ENCODE results near the gene FBXO47.

Gene FBXO47, protein sequence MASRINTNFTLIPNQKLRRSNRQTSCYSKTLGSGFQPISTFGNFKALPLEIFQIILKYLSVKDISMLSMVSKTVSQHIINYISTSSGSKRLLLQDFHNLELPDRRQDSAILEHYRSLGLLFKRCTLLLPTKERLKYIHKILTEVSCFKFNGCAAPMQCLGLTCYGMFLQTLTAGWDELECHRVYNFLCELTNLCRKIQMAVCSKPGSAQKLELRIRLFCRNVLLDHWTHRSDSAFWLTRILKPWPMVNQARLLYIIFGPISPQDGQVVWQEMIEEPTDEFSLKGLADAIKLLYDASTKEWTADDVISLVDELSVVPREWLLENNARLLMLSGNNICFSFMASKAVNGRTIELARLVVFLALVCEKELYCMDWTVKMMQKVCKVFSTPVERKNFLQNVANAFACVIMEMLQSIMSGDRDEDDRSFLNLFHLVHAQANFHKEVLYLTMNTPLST

DNA sequence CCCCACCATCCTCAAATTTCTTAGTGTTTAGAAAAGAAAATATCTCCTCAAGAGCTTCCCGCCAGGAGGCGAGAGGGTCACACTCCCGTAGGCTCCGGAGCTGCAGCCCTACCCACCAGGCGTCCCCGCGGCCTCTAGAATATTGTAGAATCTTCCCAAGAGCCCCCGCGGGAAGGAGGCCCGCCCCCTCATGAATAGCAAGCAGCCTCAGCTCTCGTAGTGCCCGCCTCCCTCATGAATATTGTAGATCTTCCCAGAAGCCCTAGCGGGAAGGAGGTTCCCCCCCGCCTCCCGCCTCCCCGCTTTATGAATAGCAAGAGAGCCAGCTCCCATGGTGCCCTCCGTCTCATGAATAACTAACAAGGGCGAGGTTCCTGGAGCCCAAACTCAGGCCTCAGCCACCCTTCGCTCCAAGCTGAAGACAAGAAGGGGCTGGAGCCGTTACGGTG, at the start of gene FBXO47:
FBXO47 (minus strand) TSS at position 114 of the 449 bp plus-strand sequence. CDS start 4,378 bp downstream, outside the sequence.
- peak within 1 kb of the TSS; percentile 39 to 50 for H3K4me3 ChIP-seq (ENCODE audit: low read depth in 1 of 2, low read length in 2 of 2)
- H3K9me3 ChIP-seq (ENCODE audit: control insufficient read depth in 1 of 2, low read length in 2 of 2): no peaks in the 10 kb centered on the region
- H3K4me1 ChIP-seq (ENCODE audit: control insufficient read depth in 1 of 2, insufficient read depth in 2 of 2, low read length in 2 of 2): no peaks in the 10 kb centered on the region
- no peaks in the 10 kb centered on the region for H3K27me3 ChIP-seq (ENCODE audit: low read depth, low read length)
- no peak within 1 kb of the TSS for H3K27ac ChIP-seq (ENCODE audit: low read length)
- no peaks in the 10 kb centered on the region for H3K36me3 ChIP-seq (ENCODE audit: control insufficient read depth in 1 of 2, insufficient read depth in 2 of 2, low read length in 2 of 2)

DNA sequence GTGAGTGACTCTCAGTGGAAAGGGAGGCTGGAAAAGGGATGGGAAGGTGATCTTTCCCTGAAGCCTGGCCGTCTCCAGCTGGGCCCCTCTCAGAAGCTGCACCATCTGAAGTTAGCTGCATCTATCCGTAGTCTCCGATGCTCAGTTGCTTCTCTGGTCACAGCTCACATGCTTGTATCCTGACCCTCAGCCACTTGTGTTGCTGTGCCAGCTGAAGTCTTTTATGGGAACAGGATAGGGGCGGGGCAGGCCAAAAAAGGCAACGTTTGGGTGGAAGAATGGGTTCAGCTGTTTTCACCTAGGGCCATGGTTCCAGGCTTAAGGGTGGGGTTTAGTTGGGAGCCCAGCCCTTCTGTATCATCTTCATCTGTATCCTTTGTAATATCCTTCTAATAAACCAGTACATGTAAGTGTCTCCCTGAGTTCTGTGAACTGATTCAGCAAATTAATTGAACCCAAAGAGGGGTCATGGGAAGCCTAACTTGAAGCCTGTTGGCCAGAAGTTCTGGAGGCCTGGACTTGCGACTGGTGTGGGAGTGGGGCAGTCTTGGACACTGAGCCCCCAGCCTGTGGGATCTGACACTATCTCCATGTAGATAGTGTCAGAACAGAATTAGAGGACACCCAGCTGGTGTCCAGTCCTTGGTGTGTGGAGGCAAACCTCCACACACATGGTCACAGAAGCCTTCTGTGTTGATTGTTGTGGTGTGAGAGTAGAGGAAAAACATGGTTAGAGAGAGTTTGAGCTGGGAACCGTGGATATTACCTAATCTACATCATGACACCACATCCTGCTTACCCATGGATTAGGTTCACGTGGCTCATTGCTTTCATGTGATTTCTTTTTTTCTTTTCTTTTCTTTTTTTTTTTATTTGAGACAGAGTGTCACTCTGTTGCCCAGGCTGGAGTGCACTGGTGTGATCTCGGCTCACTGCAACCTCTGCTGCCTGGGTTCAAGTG, 49.3 kb upstream of the FBXO47 start:
- Histone ChIP-seq H3K36me3 (ENCODE audit: control insufficient read depth in 1 of 2, insufficient read depth in 2 of 2, low read length in 2 of 2) (no peaks in the 10 kb centered on the region), H3K9me3 (ENCODE audit: control insufficient read depth in 1 of 2, low read length in 2 of 2) (no peaks in the 10 kb centered on the region), H3K27ac (ENCODE audit: low read length) (no peak overlapping the region), H3K4me3 (ENCODE audit: low read depth in 1 of 2, low read length in 2 of 2) (no peak overlapping the region), H3K27me3 (ENCODE audit: low read depth, low read length) (no peaks in the 10 kb centered on the region), H3K4me1 (ENCODE audit: control insufficient read depth in 1 of 2, insufficient read depth in 2 of 2, low read length in 2 of 2) (peaks cover 0 to 11% of the 10 kb centered on the region in 2 donors)

DNA sequence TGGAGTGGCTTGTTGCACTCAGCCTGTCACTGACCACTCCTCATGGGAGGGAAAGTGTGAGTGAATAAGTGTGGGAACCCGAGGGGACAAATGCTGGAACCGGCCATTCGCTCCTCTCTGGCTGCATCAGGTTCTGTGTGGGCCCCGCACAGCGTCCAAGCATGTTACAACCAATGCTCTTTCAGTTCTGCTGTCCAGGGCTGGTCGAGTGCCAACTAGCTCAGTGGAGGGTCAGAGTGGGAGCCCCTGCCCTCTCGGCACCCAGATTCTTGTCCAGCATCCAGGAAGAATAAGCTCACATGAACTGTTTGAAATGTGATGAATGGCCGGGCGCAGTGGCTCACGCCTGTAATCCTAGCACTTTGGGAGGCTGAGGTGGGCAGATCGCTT, 48.3 kb upstream of the FBXO47 start:
- H3K4me1 ChIP-seq (ENCODE audit: control insufficient read depth in 1 of 2, insufficient read depth in 2 of 2, low read length in 2 of 2): peaks cover 0 to 11% of the 10 kb centered on the region in 2 donors
- no peak overlapping the region for H3K27ac ChIP-seq (ENCODE audit: low read length)

DNA sequence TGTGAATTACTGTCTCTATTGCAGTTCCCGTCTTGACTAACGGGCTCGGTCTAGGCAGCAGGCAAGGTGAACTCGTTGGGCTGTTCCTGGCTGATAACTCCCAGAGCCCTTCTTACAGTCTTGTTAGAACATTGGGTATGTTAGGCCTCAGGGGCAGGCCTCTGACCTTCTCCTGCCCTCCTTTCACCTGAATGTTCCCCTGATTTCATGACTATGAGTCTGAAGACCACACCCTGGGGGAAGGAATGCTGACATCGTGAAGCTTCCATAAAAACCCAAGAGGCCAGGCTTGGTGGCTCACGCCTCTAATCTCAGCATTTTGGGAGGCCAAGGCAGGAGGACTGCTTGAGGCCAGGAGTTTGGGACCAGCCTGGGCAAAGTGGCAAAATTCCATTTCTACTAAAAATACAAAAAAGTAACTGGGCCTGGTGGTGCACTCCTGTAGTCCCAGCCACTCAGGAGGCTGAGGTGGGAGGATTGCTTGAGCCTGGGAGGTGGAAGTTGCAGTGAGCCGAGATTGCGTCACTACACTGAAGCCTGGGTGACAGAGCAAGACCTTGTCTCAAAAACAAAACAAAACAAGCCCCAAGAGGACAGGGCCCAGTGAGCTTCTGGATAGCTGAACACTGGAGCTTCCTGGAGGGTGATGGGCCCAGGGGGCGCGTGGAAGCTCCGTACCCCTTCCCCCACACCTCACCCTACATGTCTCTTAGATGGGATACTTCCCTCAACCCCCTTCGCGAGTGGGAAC, 47.8 kb upstream of the FBXO47 start:
- H3K4me1 ChIP-seq (ENCODE audit: control insufficient read depth in 1 of 2, insufficient read depth in 2 of 2, low read length in 2 of 2): peaks cover 0 to 11% of the 10 kb centered on the region in 2 donors
- H3K36me3 ChIP-seq (ENCODE audit: control insufficient read depth in 1 of 2, insufficient read depth in 2 of 2, low read length in 2 of 2): no peaks in the 10 kb centered on the region
- no peaks in the 10 kb centered on the region for H3K27me3 ChIP-seq (ENCODE audit: low read depth, low read length)
- no peaks in the 10 kb centered on the region for H3K9me3 ChIP-seq (ENCODE audit: control insufficient read depth in 1 of 2, low read length in 2 of 2)
- no peak overlapping the region for H3K4me3 ChIP-seq (ENCODE audit: low read depth in 1 of 2, low read length in 2 of 2)
- H3K27ac ChIP-seq (ENCODE audit: low read length): no peak overlapping the region

More for the DNA sequence above, 48.3 kb upstream of the FBXO47 start:
- H3K9me3 ChIP-seq (ENCODE audit: control insufficient read depth in 1 of 2, low read length in 2 of 2): no peaks in the 10 kb centered on the region
- no peaks in the 10 kb centered on the region for H3K27me3 ChIP-seq (ENCODE audit: low read depth, low read length)
- no peak overlapping the region for H3K4me3 ChIP-seq (ENCODE audit: low read depth in 1 of 2, low read length in 2 of 2)
- H3K36me3 ChIP-seq (ENCODE audit: control insufficient read depth in 1 of 2, insufficient read depth in 2 of 2, low read length in 2 of 2): no peaks in the 10 kb centered on the region

DNA sequence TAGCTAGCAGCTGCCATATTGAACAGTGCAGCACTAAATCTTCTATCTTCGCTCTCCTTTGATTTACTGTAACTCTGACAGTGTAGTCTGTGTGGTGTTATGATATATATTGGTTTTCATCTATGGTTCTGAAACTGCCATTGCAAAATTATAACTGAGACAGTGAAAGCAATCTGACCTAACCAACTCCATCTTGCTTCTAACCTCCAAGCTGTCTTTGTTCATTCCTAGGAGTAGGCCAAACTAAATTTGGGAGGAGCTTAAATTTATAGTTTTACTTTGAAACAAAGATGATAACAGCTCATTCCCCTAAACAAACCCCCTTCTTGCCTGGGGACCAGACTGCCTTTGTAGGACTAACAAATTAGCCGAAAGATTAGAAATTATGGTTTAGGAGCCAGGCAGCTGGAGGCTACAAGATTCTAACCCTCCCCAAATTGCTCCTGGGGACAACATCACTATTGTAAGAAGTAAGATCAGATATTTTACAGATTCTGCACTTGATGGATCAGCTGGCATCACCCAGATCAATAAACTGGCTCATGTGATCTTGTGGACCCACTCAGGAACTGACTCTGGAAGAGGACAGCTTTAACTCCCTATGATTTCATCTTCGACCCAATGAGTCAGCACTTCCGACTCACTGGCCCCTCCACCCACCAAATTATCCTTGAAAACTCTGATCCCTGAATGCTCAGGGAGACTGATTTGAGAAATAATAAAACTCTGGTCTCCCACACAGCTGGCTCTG, 47.0 kb upstream of the FBXO47 start:
- H3K4me3 ChIP-seq (ENCODE audit: low read depth in 1 of 2, low read length in 2 of 2): no peak overlapping the region
- peaks cover 0 to 11% of the 10 kb centered on the region in 2 donors for H3K4me1 ChIP-seq (ENCODE audit: control insufficient read depth in 1 of 2, insufficient read depth in 2 of 2, low read length in 2 of 2)
- H3K36me3 ChIP-seq (ENCODE audit: control insufficient read depth in 1 of 2, insufficient read depth in 2 of 2, low read length in 2 of 2): no peaks in the 10 kb centered on the region
- H3K27me3 ChIP-seq (ENCODE audit: low read depth, low read length): no peaks in the 10 kb centered on the region
- no peaks in the 10 kb centered on the region for H3K9me3 ChIP-seq (ENCODE audit: control insufficient read depth in 1 of 2, low read length in 2 of 2)
- no peak overlapping the region for H3K27ac ChIP-seq (ENCODE audit: low read length)

DNA sequence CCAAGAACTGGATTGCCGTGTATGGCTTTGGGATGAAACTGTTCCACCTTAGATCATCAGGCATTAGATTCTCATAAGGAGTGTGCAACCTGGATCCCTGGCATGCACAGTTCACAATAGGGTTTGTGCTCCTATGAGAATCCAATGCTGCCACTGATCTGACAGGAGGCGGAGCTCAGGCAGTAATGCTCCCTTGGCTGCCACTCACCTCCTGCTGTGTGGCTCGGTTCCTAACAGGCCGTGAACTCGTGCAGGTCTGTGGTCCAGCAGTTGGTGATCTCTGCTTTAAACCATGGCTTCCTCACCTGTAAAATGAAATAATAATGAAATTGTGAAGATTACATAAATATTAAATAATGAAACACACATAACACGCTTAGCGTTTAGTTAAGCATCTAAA, 45.5 kb upstream of the FBXO47 start:
- no peaks in the 10 kb centered on the region for H3K27me3 ChIP-seq (ENCODE audit: low read depth, low read length)
- H3K36me3 ChIP-seq (ENCODE audit: control insufficient read depth in 1 of 2, insufficient read depth in 2 of 2, low read length in 2 of 2): no peaks in the 10 kb centered on the region

DNA sequence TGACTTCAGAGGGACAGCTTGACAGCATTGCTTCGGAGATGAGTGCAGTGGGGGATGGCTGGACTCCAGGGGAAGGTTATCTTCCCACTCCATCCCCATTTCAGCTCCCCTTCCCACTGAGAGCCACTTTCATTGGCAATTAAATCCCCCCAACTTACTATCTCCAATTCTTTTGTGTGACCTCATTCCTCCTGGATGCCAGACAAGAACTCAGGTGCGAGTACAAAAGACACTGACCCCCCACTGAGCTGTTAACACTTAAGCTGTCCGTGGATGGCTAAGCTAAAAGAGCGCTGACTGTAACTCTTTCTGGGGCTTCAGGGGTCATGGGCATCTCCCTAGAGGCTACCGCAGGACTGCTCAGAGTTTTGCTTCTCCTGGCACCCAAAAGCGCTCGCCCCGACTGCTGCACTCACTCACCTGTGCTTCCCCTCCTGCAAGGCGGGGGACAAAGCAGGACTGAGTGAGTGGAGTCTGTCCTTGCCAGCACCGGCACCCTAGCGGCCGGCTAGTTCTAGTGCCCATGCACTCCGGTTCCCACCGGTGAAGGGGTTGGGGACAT, 44.8 kb upstream of the FBXO47 start:
- Histone ChIP-seq H3K36me3 (ENCODE audit: control insufficient read depth in 1 of 2, insufficient read depth in 2 of 2, low read length in 2 of 2) (no peaks in the 10 kb centered on the region), H3K9me3 (ENCODE audit: control insufficient read depth in 1 of 2, low read length in 2 of 2) (no peaks in the 10 kb centered on the region), H3K27me3 (ENCODE audit: low read depth, low read length) (no peaks in the 10 kb centered on the region), H3K4me3 (ENCODE audit: low read depth in 1 of 2, low read length in 2 of 2) (no peak overlapping the region), H3K27ac (ENCODE audit: low read length) (no peak overlapping the region), H3K4me1 (ENCODE audit: control insufficient read depth in 1 of 2, insufficient read depth in 2 of 2, low read length in 2 of 2) (peaks cover 0 to 3% of the 10 kb centered on the region in 2 donors)

More for the DNA sequence above, 45.5 kb upstream of the FBXO47 start:
- Histone ChIP-seq H3K9me3 (ENCODE audit: control insufficient read depth in 1 of 2, low read length in 2 of 2) (no peaks in the 10 kb centered on the region), H3K4me3 (ENCODE audit: low read depth in 1 of 2, low read length in 2 of 2) (no peak overlapping the region), H3K27ac (ENCODE audit: low read length) (no peak overlapping the region), H3K4me1 (ENCODE audit: control insufficient read depth in 1 of 2, insufficient read depth in 2 of 2, low read length in 2 of 2) (peaks cover 0 to 3% of the 10 kb centered on the region in 2 donors)

DNA sequence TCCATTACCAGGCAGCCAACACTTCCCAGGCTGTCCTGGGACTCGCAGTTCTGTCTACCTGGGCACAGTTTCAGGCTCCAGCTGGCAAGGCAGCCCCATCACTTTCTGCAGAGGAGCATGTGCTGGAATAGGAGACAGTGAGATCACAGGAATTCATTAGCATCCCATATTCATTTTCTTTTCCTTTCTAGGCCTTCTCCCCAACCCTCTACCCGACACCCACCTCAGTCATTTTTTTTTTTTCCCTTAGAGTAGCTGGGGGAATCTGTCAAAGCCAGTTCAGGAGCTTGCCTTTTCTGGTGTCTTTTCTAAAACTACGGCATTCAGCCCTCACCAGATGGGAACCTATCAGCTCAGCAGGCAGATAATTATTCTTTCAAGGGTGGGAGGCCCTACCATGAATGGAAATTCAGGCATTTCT, 42.4 kb upstream of the FBXO47 start:
- Histone ChIP-seq H3K4me1 (ENCODE audit: control insufficient read depth in 1 of 2, insufficient read depth in 2 of 2, low read length in 2 of 2) (peaks cover 0 to 3% of the 10 kb centered on the region in 2 donors), H3K27ac (ENCODE audit: low read length) (no peak overlapping the region), H3K4me3 (ENCODE audit: low read depth in 1 of 2, low read length in 2 of 2) (no peak overlapping the region), H3K9me3 (ENCODE audit: control insufficient read depth in 1 of 2, low read length in 2 of 2) (no peaks in the 10 kb centered on the region), H3K36me3 (ENCODE audit: control insufficient read depth in 1 of 2, insufficient read depth in 2 of 2, low read length in 2 of 2) (no peaks in the 10 kb centered on the region), H3K27me3 (ENCODE audit: low read depth, low read length) (no peaks in the 10 kb centered on the region)

DNA sequence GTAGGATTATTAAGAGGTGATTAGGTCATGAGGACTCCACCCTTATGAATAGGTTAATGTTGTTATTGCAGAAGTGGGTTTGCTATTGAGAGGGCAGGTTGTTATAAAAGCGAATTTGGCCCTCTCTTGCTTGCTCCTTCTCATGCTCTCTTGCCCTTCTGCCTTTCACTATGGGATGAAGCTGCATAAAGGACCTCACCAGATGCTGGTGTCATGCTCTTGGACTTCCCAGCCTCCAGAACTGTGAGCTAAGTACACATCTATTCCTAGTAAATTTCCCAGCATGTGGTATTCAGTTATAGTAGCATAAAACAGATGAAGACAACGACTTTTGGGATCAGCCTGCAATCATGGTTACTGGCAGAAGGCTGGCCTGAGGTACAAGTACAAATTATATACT, 41.4 kb upstream of the FBXO47 start:
- no peak overlapping the region for H3K4me3 ChIP-seq (ENCODE audit: low read depth in 1 of 2, low read length in 2 of 2)
- no peaks in the 10 kb centered on the region for H3K36me3 ChIP-seq (ENCODE audit: control insufficient read depth in 1 of 2, insufficient read depth in 2 of 2, low read length in 2 of 2)
- no peak overlapping the region for H3K27ac ChIP-seq (ENCODE audit: low read length)
- no peaks in the 10 kb centered on the region for H3K27me3 ChIP-seq (ENCODE audit: low read depth, low read length)
- no peaks in the 10 kb centered on the region for H3K9me3 ChIP-seq (ENCODE audit: control insufficient read depth in 1 of 2, low read length in 2 of 2)
- H3K4me1 ChIP-seq (ENCODE audit: control insufficient read depth in 1 of 2, insufficient read depth in 2 of 2, low read length in 2 of 2): no peaks in the 10 kb centered on the region
